DND-41 (cell line): ENCODE results near the gene KCNA10.

Source experiments
- CTCF ChIP-seq: IDR thresholded peaks from 2 replicates; pipeline ENCODE4 v1.5.1; 2012; ENCODE audit warnings: borderline replicate concordance, low read length, moderate library complexity, mild to moderate bottlenecking; ENCODE audit not compliant: poor library complexity, severe bottlenecking; ENCODE audit errors: extremely low read depth
- EZH2 ChIP-seq: IDR thresholded peaks from 3 replicates; pipeline ENCODE4 v1.6.1; 2012; ENCODE audit warnings: borderline replicate concordance, low read depth, mild to moderate bottlenecking, moderate library complexity, low read length, inconsistent platforms; ENCODE audit not compliant: severe bottlenecking

GRCh38 chr1:110493059-110493699 is 25.8 kb downstream of the KCNA10 start:
- TF ChIP-seq CTCF: no peak
- TF ChIP-seq EZH2: no peak
